ENCODE measurements around the gene NFIA.
"Not testable (repeated sequence)": the region's sequence is repeated elsewhere in the genome, so short reads cannot be mapped to it uniquely, and the experiment has no call there.

Gene NFIA

DNA sequence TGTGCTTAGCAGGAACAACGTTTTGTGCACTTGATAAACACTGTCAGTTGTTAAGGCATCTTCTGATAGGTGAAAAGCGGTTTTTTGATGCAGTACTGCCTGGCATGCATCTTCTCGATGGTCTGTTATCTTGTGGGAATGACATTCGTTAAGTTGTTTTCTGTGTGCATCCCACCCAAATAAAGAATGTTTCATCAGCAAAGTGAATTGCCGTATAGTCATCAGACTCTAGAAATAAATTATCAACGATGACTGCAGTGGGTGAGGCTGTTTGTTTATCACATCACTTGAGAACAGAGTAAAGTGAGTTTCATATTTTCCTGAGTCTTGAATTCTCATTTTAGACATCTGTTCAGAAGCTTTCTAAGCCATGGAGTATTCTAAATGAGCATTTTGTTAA, 34.1 kb downstream of the NFIA start:
- H3K36me3 Mint-ChIP-seq (ENCODE audit: low read depth) = no peaks in the 10 kb centered on the region
- no peak for DNase-seq
- H3K27me3 Mint-ChIP-seq = no peaks in the 10 kb centered on the region
- no peak overlapping the region for H3K27ac Mint-ChIP-seq
- no peak overlapping the region for H3K4me3 Mint-ChIP-seq
- no peaks in the 10 kb centered on the region for H3K4me1 Mint-ChIP-seq (ENCODE audit: low read depth)
- no peaks in the 10 kb centered on the region for H3K9me3 Mint-ChIP-seq

DNA sequence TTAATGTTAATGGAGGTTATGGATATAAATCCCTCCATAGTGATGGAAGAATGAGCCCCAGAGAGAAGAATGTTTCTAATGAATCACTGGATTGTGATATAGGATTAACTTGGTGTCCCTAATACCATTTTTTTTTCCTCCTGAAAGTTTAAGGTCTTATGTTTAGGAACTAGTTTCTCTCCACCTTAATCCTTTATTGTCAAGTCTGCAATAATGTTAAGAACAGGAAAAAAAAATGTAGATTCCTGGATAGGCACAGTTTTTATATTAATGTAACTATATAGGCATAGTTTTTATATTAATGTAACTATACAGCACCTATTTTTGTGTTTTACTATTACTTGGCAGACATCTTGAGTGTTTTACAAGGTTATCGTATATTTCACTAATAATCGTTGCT, 34.9 kb downstream of the NFIA start:
- no peak overlapping the region for H3K27ac Mint-ChIP-seq
- H3K27me3 Mint-ChIP-seq = no peaks in the 10 kb centered on the region
- DNase-seq = no peak
- H3K36me3 Mint-ChIP-seq (ENCODE audit: low read depth) = no peaks in the 10 kb centered on the region
- H3K9me3 Mint-ChIP-seq = no peaks in the 10 kb centered on the region
- no peaks in the 10 kb centered on the region for H3K4me1 Mint-ChIP-seq (ENCODE audit: low read depth)
- no peak overlapping the region for H3K4me3 Mint-ChIP-seq

DNA sequence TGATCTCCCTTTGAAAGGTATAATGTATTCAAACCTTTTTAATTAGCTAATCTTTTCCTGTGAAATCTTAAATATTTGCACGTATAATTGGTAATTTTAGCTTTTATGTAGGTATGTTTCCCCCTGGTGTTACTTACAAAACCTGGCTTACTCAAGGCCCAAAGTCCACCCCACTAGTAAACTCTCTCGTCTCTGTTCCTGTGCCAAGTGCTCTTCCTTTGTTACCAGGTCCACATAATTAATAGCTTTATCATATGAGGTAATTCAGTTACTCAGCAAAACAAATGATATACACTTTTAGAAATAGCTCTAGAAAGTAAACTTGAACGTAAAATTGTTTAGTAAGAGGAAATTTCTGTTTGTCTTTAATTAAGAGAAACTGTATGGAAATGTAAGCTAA, 36.7 kb downstream of the NFIA start:
- no peak for DNase-seq
- Mint-ChIP-seq H3K36me3 (ENCODE audit: low read depth) (no peaks in the 10 kb centered on the region), H3K9me3 (no peaks in the 10 kb centered on the region), H3K4me3 (no peak overlapping the region), H3K27ac (no peak overlapping the region), H3K4me1 (ENCODE audit: low read depth) (peaks cover 1% of the 10 kb centered on the region), H3K27me3 (no peaks in the 10 kb centered on the region)

- Mint-ChIP-seq H3K9me3 (no peaks in the 10 kb centered on the region), H3K36me3 (ENCODE audit: low read depth) (no peaks in the 10 kb centered on the region), H3K4me3 (no peak overlapping the region), H3K27me3 (no peaks in the 10 kb centered on the region), H3K4me1 (ENCODE audit: low read depth) (peaks cover 3% of the 10 kb centered on the region), H3K27ac (no peak overlapping the region)
- no peak for DNase-seq
Measured at GRCh38 chr1:61120246-61120840, 38.0 kb downstream of the NFIA start.

DNA sequence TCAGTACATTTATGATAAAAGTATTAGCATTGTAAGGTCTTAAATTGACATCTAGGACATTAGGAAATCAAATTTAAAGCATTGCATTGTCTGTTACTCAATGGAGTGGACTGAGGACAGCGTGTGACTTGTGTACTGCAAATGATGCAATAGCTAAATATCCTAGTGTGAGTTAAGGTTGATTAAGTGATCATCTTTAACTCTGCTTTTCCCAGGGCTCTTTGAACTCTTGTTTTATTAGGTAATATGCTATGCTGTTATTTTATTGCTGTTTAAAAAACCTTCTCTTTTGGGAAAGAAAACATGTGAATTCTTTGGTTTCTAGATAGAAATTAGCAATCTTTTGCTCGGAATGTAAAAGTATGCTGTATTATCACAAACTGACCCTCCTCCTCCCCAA, 38.6 kb downstream of the NFIA start:
- H3K9me3 Mint-ChIP-seq = no peaks in the 10 kb centered on the region
- peaks cover 3% of the 10 kb centered on the region for H3K4me1 Mint-ChIP-seq (ENCODE audit: low read depth)
- no peak overlapping the region for H3K27ac Mint-ChIP-seq
- no peak for DNase-seq
- H3K4me3 Mint-ChIP-seq = no peak overlapping the region
- no peaks in the 10 kb centered on the region for H3K27me3 Mint-ChIP-seq
- no peaks in the 10 kb centered on the region for H3K36me3 Mint-ChIP-seq (ENCODE audit: low read depth)

- Mint-ChIP-seq H3K9me3 (no peaks in the 10 kb centered on the region), H3K4me3 (no peak overlapping the region)
Measured at GRCh38 chr1:61121631-61122030, 39.3 kb downstream of the NFIA start.

GRCh38 chr1:61122389-61122788, 40.0 kb downstream of the NFIA start:
- Mint-ChIP-seq H3K36me3 (ENCODE audit: low read depth) (no peaks in the 10 kb centered on the region), H3K9me3 (no peaks in the 10 kb centered on the region), H3K27ac (no peak overlapping the region), H3K27me3 (no peaks in the 10 kb centered on the region), H3K4me3 (no peak overlapping the region), H3K4me1 (ENCODE audit: low read depth) (peaks cover 3% of the 10 kb centered on the region)
- no peak for DNase-seq

More at GRCh38 chr1:61121631-61122030, 39.3 kb downstream of the NFIA start:
- Mint-ChIP-seq H3K27me3 (no peaks in the 10 kb centered on the region), H3K27ac (no peak overlapping the region), H3K36me3 (ENCODE audit: low read depth) (no peaks in the 10 kb centered on the region), H3K4me1 (ENCODE audit: low read depth) (peaks cover 3% of the 10 kb centered on the region)
- no peak for DNase-seq

GRCh38 chr1:61123326-61123725, 41.0 kb downstream of the NFIA start:
- no peaks in the 10 kb centered on the region for H3K36me3 Mint-ChIP-seq (ENCODE audit: low read depth)
- no peak overlapping the region for H3K27ac Mint-ChIP-seq
- peaks cover 3% of the 10 kb centered on the region for H3K4me1 Mint-ChIP-seq (ENCODE audit: low read depth)
- H3K9me3 Mint-ChIP-seq = no peaks in the 10 kb centered on the region
- no peak overlapping the region for H3K4me3 Mint-ChIP-seq
- no peaks in the 10 kb centered on the region for H3K27me3 Mint-ChIP-seq
- no peak for DNase-seq

DNA sequence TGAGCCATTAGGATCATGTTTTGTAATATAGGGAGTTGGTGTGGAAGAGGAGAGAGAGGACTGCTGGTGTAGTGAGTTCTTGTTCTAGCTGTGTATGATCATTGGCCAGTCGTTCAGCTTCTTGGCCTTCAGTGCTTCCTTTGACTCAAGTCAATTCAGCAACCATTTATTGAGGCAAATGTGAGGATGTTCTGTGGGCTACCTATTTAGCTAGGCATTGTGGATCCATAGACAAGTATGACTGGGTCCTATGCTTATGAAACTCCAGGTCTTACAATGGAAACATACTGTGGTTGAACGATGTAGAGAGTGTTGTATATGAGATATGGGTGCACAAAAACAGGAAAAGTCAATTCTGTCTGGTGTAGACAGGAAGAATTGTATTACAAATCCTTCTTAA, 41.7 kb downstream of the NFIA start:
- peaks cover 3% of the 10 kb centered on the region for H3K4me1 Mint-ChIP-seq (ENCODE audit: low read depth)
- no peak overlapping the region for H3K27ac Mint-ChIP-seq
- H3K4me3 Mint-ChIP-seq = no peak overlapping the region

DNA sequence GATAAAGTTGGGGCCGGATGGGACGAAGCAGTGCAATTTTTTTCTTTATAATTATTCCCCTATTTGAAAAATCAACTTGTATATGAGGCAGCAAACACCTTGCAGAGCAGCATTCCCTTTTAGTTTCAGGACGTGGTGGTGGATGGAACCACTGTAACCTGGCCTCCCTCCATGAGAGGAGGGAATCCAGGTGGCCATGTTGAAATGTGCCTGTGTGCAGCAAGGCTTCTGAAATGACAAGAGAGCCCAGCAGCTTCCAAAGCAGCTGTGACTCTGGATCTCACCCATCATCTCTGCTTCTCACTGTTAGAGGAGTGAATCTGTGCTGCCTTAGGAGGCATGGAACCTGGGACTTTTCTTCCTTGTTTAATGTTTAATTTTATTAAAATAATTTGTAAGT, 42.3 kb downstream of the NFIA start:
- no peak overlapping the region for H3K27ac Mint-ChIP-seq
- no peaks in the 10 kb centered on the region for H3K36me3 Mint-ChIP-seq (ENCODE audit: low read depth)
- H3K27me3 Mint-ChIP-seq = no peaks in the 10 kb centered on the region
- no peak overlapping the region for H3K4me3 Mint-ChIP-seq
- H3K4me1 Mint-ChIP-seq (ENCODE audit: low read depth) = peaks cover 3% of the 10 kb centered on the region
- H3K9me3 Mint-ChIP-seq = no peaks in the 10 kb centered on the region
- no peak for DNase-seq

More for the DNA sequence above, 41.7 kb downstream of the NFIA start:
- no peaks in the 10 kb centered on the region for H3K9me3 Mint-ChIP-seq
- no peaks in the 10 kb centered on the region for H3K27me3 Mint-ChIP-seq
- DNase-seq = no peak
- H3K36me3 Mint-ChIP-seq (ENCODE audit: low read depth) = no peaks in the 10 kb centered on the region

DNA sequence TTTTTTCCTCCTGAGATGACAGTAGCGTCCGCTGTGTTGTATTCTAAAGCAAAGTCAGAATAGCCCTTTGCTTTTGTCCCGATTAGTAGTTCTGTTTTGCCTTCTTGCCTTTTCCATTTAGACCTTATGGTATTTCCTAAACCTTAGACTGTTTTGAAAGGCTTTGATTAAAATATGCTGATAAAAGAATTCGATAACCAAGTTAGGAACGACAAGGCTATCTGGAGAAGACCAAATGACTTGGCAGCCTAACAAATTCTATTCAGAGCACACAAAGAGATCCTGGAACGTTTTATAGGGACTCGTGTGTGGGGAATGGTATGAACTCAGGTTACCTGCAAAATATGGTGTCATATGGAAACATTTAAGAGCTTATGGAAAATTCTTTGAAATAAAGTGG, 42.9 kb downstream of the NFIA start:
- no peaks in the 10 kb centered on the region for H3K9me3 Mint-ChIP-seq
- no peak overlapping the region for H3K4me3 Mint-ChIP-seq
- no peaks in the 10 kb centered on the region for H3K36me3 Mint-ChIP-seq (ENCODE audit: low read depth)
- H3K27ac Mint-ChIP-seq = no peak overlapping the region
- H3K4me1 Mint-ChIP-seq (ENCODE audit: low read depth) = peaks cover 3% of the 10 kb centered on the region
- no peaks in the 10 kb centered on the region for H3K27me3 Mint-ChIP-seq
- DNase-seq = no peak

GRCh38 chr1:61125895-61126294, 43.5 kb downstream of the NFIA start:
- peaks cover 3% of the 10 kb centered on the region for H3K4me1 Mint-ChIP-seq (ENCODE audit: low read depth)
- no peaks in the 10 kb centered on the region for H3K36me3 Mint-ChIP-seq (ENCODE audit: low read depth)
- no peaks in the 10 kb centered on the region for H3K9me3 Mint-ChIP-seq
- no peak for DNase-seq
- H3K4me3 Mint-ChIP-seq = no peak overlapping the region
- H3K27me3 Mint-ChIP-seq = no peaks in the 10 kb centered on the region
- no peak overlapping the region for H3K27ac Mint-ChIP-seq

- H3K36me3 Mint-ChIP-seq (ENCODE audit: low read depth); H3K9me3 Mint-ChIP-seq; H3K4me3 Mint-ChIP-seq; H3K4me1 Mint-ChIP-seq (ENCODE audit: low read depth); H3K27ac Mint-ChIP-seq; H3K27me3 Mint-ChIP-seq; DNase-seq: not testable (repeated sequence)
Measured at GRCh38 chr1:61126843-61127242, 44.5 kb downstream of the NFIA start.

DNA sequence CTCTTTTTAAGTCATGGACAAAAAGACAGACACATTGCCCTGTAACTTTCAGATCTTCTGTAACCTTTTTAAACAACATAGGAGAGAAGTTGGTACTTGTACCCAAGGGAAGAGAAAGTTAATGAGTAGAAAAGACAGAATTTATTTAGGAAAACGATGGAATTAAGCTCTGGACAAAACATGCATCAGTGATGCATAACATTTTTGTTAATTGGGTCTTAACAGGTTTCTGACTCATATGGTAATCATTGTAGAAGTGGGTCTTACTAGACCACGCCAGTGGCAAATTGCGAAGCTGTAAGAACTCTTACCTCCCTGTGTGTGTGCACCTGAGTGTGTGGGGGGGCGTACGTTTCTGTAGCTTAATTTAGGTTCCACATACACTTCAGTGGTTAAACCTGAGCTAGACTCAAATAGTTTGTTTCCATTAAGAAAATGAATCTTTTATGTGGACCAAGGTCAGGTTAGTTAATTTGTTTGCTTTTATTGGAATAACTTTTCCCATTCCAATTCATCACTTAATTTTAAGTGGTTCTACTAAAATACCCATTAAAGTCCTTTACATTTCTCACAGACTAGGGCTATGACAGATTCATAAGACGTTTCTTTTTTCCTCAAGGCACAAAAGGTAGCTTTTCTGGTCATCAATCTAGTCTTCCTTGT, 48.1 kb downstream of the NFIA start:
- Mint-ChIP-seq H3K9me3 (no peaks in the 10 kb centered on the region), H3K27ac (no peak overlapping the region), H3K4me3 (no peak overlapping the region), H3K27me3 (no peaks in the 10 kb centered on the region), H3K36me3 (ENCODE audit: low read depth) (no peaks in the 10 kb centered on the region), H3K4me1 (ENCODE audit: low read depth) (peaks cover 5% of the 10 kb centered on the region)
- no peak for DNase-seq

GRCh38 chr1:61131248-61131647, 48.9 kb downstream of the NFIA start:
- Mint-ChIP-seq H3K36me3 (ENCODE audit: low read depth) (no peaks in the 10 kb centered on the region), H3K4me3 (no peak overlapping the region), H3K27me3 (no peaks in the 10 kb centered on the region), H3K4me1 (ENCODE audit: low read depth) (peaks cover 5% of the 10 kb centered on the region), H3K9me3 (no peaks in the 10 kb centered on the region), H3K27ac (no peak overlapping the region)
- DNase-seq = no peak

DNA sequence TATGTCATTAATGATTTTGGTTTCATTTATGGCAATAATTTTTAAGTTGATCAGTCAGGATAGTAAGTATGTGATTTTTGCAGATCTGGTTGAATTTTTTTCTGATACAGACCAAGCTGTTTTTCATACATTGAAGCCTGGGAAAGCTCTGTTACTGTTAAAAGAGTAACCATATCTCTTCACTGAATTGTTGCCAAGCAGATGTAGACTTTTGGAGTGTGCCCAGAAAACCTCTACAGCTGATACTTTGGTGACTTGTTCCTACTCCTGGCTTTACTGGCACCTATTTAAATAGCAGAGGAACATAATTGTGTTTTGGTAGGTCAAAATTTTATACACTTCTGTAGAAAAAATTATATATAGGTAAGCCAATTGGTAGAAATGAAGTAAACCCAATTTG, 49.4 kb downstream of the NFIA start:
- no peaks in the 10 kb centered on the region for H3K27me3 Mint-ChIP-seq
- H3K36me3 Mint-ChIP-seq (ENCODE audit: low read depth) = no peaks in the 10 kb centered on the region
- no peak overlapping the region for H3K27ac Mint-ChIP-seq
- DNase-seq = no peak
- H3K9me3 Mint-ChIP-seq = no peaks in the 10 kb centered on the region
- no peak overlapping the region for H3K4me3 Mint-ChIP-seq
- peaks cover 5% of the 10 kb centered on the region for H3K4me1 Mint-ChIP-seq (ENCODE audit: low read depth)
